Measurements from ENCODE around the gene DNM1L. TPM values are rescaled to one million over a fixed set of nuclear protein-coding genes. Genes with fewer than 3 reads are reported as not detected.

The DNM1L gene
- total and polyA plus RNA-seq, 2 donors (not counting 3 experiments of a cell fraction or from before 2014, with no cell fraction given) = 24.6 to 103 TPM

GRCh38 chr12:32651151-32651955 is 27.7 kb upstream of the DNM1L start:
- H3K4me3 ChIP-seq (replicated peaks in 1 of 3; ENCODE audit: insufficient read depth in 1 of 3, low read depth in 1 of 3, low read length in 3 of 3) = no peak overlapping the region
- H3K9me3 ChIP-seq (replicated peaks; ENCODE audit: control insufficient read depth, insufficient read depth, low read length) = no peaks in the 10 kb centered on the region
- H4K20me1 ChIP-seq (replicated peaks; ENCODE audit: control insufficient read depth, extremely low read depth, insufficient read depth, low read length) = no peaks in the 10 kb centered on the region
- intact Hi-C loops (cut with micrococcal nuclease) (loop anchor here (10.0 kb wide), 1 partner anchor 167 kb away; no protein-coding TSS in a partner anchor), dilution Hi-C loops (cut with MboI; ENCODE audit: extremely low pct_ligation_motif_present, low sequenced_read_pairs) (no loop called here)
- H3K27ac ChIP-seq (ENCODE audit: insufficient read depth, low read depth, low read length) = peak overlapping the region; percentile 6
- no peaks in the 10 kb centered on the region for H3K27me3 ChIP-seq (ENCODE audit: control insufficient read depth in 2 of 2, insufficient read depth in 2 of 2, low read length in 2 of 2)
- no peak for TF ChIP-seq MYC (IDR thresholded peaks at IDR 0.05; ENCODE audit: low read depth, low read length)
- TF ChIP-seq CTCF (IDR thresholded peaks at IDR 0.05; ENCODE audit: extremely low read depth in 1 of 2, insufficient read depth in 1 of 2, low read depth in 1 of 2, low read length in 2 of 2) = no peak
- TF ChIP-seq EZH2 (IDR thresholded peaks at IDR 0.05; ENCODE audit: borderline replicate concordance, low read depth, low read length, severe bottlenecking) = no peak
- TF ChIP-seq POLR2AphosphoS5 (IDR thresholded peaks at IDR 0.05; ENCODE audit: insufficient read depth, low read depth, low read length) = no peak
- no peak for TF ChIP-seq JUN (IDR thresholded peaks at IDR 0.05; ENCODE audit: borderline replicate concordance, insufficient read depth, insufficient read length, low read depth)
- no peak for TF ChIP-seq FOS (IDR thresholded peaks at IDR 0.05; ENCODE audit: borderline replicate concordance, insufficient read depth, low read length)
- TF ChIP-seq MAX (IDR thresholded peaks at IDR 0.05; ENCODE audit: insufficient read depth, insufficient read length) = no peak
- TF ChIP-seq POLR2A (IDR thresholded peaks at IDR 0.05; ENCODE audit: low read depth, low read length) = no peak
- no peak for TF ChIP-seq GATA2 (IDR thresholded peaks at IDR 0.05; ENCODE audit: insufficient read depth, insufficient read length, low read depth, low read length)
- H2AFZ ChIP-seq (ENCODE audit: low read depth, low read length) = no peak overlapping the region
- POLR2A ChIA-PET = no interaction called here
- H3K4me1 ChIP-seq (ENCODE audit: control insufficient read depth, extremely low read depth, insufficient read depth, low read length) = peaks cover 12% of the 10 kb centered on the region
- BruUV-seq (replicated peaks) = no TSS peak
- DNase-seq (ENCODE audit: low read depth, low spot score) (no peak), FAIRE-seq (no peak)
- no peaks in the 10 kb centered on the region for H3K9me1 ChIP-seq (replicated peaks; ENCODE audit: control insufficient read depth, extremely low read depth, insufficient read depth, low read length)
- H3K36me3 ChIP-seq (ENCODE audit: control insufficient read depth in 2 of 2, extremely low read depth in 1 of 2, insufficient read depth in 2 of 2, low read length in 2 of 2) = peaks cover under 1 to 1% of the 10 kb centered on the region in 2 experiments
- CTCF ChIA-PET = interaction anchor here (0.6 to 1.5 kb wide), 3 partner anchors 28 to 998 kb away, joined by 3 to 4 read pairs (median 3); no protein-coding TSS in a partner anchor
- H3K4me2 ChIP-seq (ENCODE audit: insufficient read depth, low read length) = no peak overlapping the region
- H3K9ac ChIP-seq (replicated peaks; ENCODE audit: extremely low read depth, insufficient read depth, low read length) = no peak overlapping the region
- H3K79me2 ChIP-seq (ENCODE audit: control insufficient read depth, insufficient read depth, low read length) = no peaks in the 10 kb centered on the region

All from endothelial cell of umbilical vein (primary cell).